ENCODE data around the gene ADIPOR2.

ADIPOR2 gene

DNA sequence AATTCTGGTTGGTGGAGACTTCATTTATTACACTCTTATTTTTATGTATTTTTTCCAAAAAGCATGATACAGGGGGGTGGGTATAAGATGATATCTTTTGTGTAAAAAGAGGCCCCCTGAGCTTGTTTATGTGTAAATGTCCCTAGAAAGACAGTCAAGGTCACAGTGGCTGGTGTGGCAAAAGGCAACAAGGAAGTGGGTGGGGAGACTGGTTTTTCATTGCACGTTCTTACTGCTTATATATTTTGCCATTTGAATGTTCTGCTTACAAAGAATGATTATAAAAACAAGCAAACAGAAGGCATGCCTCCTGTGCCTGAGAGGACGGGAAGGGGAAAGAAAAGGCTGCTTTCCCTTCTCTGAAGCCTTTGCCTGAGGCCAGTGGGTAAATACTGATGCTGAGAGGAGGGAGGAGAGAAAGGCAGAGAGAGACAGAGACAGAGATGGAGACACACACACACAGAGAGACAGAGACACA lies 24.1 kb upstream of the ADIPOR2 start:
- H3K36me3 ChIP-seq (ENCODE audit: control insufficient read depth, insufficient read depth, low read length): no peaks in the 10 kb centered on the region
- H3K4me3 ChIP-seq (ENCODE audit: low read depth, low read length): no peak overlapping the region
- peaks cover 4% of the 10 kb centered on the region; the same call in 1 of the 2 replicates for H3K4me1 ChIP-seq (ENCODE audit: control insufficient read depth, insufficient read depth, low read length)
- H3K9me3 ChIP-seq (ENCODE audit: control insufficient read depth, insufficient read depth, low read depth, low read length): no peaks in the 10 kb centered on the region
- H3K27me3 ChIP-seq (ENCODE audit: control insufficient read depth, insufficient read depth, low read length): peaks cover 10% of the 10 kb centered on the region
- H3K27ac ChIP-seq (ENCODE audit: low read depth, low read length): no peak overlapping the region
- no peak overlapping the region for H3K9ac ChIP-seq (ENCODE audit: low read length)

DNA sequence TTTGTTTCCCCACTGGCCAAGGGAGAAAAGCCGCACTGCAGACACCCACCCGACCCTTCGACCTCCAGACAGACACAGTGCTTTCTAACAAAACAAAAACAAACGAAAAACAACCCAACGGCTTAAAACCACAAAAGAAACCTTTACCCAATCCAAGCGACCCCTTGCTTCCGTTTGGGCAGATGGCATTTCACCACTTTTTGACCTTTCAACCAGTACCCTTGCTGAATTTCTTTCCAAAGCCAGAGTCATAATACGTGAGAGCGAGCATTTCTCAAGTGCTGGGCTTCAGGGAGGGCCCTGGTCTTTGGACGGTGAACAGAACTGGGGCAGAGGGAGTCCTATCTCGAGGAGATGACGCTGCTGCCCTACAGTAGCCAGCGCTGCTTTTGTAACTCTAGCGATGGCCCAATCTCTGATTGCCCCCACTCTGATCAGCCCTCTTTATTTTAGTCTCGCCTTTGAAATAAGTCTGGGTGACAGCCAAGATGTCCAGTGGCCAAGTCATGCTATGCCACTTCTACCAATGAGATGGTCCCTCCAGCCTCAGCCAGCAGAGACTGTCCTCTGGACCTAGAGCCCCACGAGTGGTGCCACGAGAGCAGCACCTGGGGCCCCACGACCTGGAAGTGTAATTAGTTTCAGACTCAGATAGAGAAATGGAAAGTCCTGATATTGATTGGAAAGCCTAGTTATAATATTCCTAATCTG lies 21.9 kb upstream of the ADIPOR2 start:
- Histone ChIP-seq H3K9me3 (ENCODE audit: control insufficient read depth, insufficient read depth, low read depth, low read length) (no peaks in the 10 kb centered on the region), H3K36me3 (ENCODE audit: control insufficient read depth, insufficient read depth, low read length) (no peaks in the 10 kb centered on the region), H3K4me3 (ENCODE audit: low read depth, low read length) (no peak overlapping the region), H3K27me3 (ENCODE audit: control insufficient read depth, insufficient read depth, low read length) (peaks cover under 1% of the 10 kb centered on the region; the same call in 1 of the 2 replicates), H3K9ac (ENCODE audit: low read length) (no peak overlapping the region), H3K27ac (ENCODE audit: low read depth, low read length) (no peak overlapping the region), H3K4me1 (ENCODE audit: control insufficient read depth, insufficient read depth, low read length) (peaks cover 4% of the 10 kb centered on the region; the same call in 1 of the 2 replicates)

DNA sequence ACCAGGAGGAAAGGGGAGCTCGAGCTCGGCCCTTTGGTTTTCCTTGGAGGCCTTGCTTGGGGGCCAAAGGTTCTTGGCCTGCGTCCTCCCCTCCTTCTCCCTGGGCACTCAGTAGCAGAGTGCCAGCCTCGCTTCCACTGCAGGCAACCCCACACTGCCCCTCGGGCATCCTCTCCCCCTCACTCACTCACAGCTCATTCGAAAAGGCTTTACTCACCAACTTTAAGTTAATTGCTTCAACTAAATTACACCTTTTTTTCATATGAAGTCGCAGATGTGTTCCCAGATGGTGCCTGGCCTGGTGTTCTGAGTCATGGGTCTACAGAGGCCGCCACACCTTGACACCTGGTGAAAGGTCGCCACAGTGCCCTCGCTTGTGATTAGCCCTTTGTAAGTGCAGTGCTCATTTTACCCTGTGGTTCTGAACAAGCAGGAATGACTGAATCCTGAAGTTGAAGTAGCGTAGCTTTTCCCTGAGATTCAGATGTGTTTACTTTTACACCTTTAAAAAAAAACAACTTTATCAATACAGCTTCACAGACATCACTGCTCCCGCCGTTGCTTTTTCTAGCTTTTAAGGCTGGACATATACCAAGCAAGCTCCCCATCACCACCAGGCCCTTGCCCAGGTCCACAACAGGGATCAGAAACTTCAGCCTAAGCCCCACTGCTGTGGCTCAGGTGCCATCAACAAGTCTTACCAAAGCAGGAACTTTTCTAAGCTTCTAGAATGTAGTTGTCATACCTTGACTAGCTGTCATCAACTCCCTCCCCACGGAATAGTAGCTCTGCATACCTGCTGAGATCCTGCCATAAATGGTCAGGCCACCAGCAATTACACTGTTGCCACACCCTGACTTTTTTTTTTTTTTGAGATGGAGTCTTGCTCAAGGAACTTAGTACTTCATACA lies 20.3 kb upstream of the ADIPOR2 start:
- H3K4me1 ChIP-seq (ENCODE audit: control insufficient read depth, insufficient read depth, low read length): peaks cover 4% of the 10 kb centered on the region; the same call in 1 of the 2 replicates
- H3K9ac ChIP-seq (ENCODE audit: low read length): no peak overlapping the region
- H3K4me3 ChIP-seq (ENCODE audit: low read depth, low read length): no peak overlapping the region
- no peak overlapping the region for H3K27ac ChIP-seq (ENCODE audit: low read depth, low read length)
- H3K27me3 ChIP-seq (ENCODE audit: control insufficient read depth, insufficient read depth, low read length): no peaks in the 10 kb centered on the region
- no peaks in the 10 kb centered on the region for H3K36me3 ChIP-seq (ENCODE audit: control insufficient read depth, insufficient read depth, low read length)
- H3K9me3 ChIP-seq (ENCODE audit: control insufficient read depth, insufficient read depth, low read depth, low read length): no peaks in the 10 kb centered on the region

DNA sequence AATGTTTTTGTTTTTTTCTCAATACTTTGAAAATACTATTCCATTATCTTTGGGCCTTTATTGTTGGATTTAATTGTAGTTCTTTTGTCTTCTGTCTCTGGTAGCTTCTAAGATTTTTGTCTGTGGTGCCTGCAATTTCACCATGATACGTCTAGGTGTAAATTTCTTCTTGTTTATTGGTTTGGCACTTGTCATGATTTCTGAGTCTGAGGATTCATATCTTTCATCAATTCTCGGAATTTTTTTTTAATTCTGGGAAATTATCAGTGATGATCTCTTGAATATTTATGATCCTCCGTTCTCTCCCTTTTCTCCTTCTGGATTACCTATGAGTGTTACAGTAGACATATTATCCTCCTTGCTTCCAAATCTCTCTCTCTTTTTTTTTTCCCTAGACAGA lies 14.8 kb upstream of the ADIPOR2 start:
- Histone ChIP-seq H3K9me3 (ENCODE audit: control insufficient read depth, insufficient read depth, low read depth, low read length) (peaks cover 3% of the 10 kb centered on the region; the same call in 1 of the 2 replicates), H3K4me3 (ENCODE audit: low read depth, low read length) (no peak overlapping the region), H3K4me1 (ENCODE audit: control insufficient read depth, insufficient read depth, low read length) (0 out of 2 replicates have a peak, but pooled peaks cover 4% of the 10 kb centered on the region), H3K27me3 (ENCODE audit: control insufficient read depth, insufficient read depth, low read length) (no peaks in the 10 kb centered on the region), H3K9ac (ENCODE audit: low read length) (no peak overlapping the region), H3K27ac (ENCODE audit: low read depth, low read length) (no peak overlapping the region), H3K36me3 (ENCODE audit: control insufficient read depth, insufficient read depth, low read length) (no peaks in the 10 kb centered on the region)

DNA sequence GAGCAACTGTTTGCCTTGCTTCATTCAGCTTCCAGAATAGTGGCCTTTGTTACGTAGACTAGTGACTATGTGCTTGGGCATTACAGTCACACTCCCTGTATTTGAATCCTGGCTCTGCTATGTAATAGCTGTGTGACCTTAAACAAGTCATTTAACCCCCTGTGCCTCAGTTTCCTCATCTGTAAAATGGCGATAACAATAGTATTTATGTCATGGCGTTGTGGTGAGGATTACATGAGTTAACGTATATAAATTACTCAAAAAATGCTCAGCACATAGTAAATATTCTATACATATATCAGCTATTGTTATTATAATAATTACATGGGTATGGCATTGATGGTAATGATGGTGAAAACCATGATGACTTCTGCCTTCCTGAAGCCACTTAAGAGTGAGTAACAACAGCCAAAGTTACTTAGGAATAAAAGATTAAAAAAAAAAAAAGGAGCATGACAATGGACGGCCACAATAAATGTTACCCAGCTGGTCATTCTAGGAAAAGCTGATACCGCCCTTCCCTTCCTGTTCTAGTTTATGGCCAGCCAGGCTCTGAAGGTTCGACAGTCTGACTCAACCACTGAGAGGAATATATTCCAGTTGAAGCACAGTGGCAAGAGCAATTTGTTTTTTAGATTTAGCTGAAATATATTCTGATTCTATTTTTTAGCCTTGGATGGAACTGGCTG lies 9.9 kb upstream of the ADIPOR2 start:
- Histone ChIP-seq H3K9ac (ENCODE audit: low read length) (no peak overlapping the region), H3K36me3 (ENCODE audit: control insufficient read depth, insufficient read depth, low read length) (no peaks in the 10 kb centered on the region), H3K4me1 (ENCODE audit: control insufficient read depth, insufficient read depth, low read length) (peaks cover 9% of the 10 kb centered on the region; the same call in 1 of the 2 replicates), H3K27ac (ENCODE audit: low read depth, low read length) (no peak overlapping the region), H3K27me3 (ENCODE audit: control insufficient read depth, insufficient read depth, low read length) (no peaks in the 10 kb centered on the region), H3K9me3 (ENCODE audit: control insufficient read depth, insufficient read depth, low read depth, low read length) (peaks cover 3% of the 10 kb centered on the region; the same call in 1 of the 2 replicates), H3K4me3 (ENCODE audit: low read depth, low read length) (no peak overlapping the region)

DNA sequence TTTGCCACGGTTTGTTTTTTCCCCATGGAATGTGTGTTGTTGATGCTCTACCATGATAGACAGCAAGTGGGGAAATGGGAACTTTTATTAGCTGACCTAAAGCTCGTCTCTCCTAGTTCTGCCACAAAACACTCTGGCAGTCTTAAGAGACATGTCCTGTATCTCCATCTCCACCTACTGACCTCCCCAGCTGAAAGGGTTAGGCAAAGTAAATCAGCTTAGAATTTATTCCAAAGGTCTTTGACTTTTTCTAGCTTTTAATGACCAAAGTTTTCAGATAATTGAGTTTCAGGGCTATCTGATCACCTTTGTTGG lies 9.4 kb upstream of the ADIPOR2 start:
- Histone ChIP-seq H3K27ac (ENCODE audit: low read depth, low read length) (no peak overlapping the region), H3K4me3 (ENCODE audit: low read depth, low read length) (no peak overlapping the region), H3K9me3 (ENCODE audit: control insufficient read depth, insufficient read depth, low read depth, low read length) (no peaks in the 10 kb centered on the region), H3K36me3 (ENCODE audit: control insufficient read depth, insufficient read depth, low read length) (no peaks in the 10 kb centered on the region), H3K4me1 (ENCODE audit: control insufficient read depth, insufficient read depth, low read length) (peaks cover 9% of the 10 kb centered on the region; the same call in 1 of the 2 replicates), H3K27me3 (ENCODE audit: control insufficient read depth, insufficient read depth, low read length) (no peaks in the 10 kb centered on the region), H3K9ac (ENCODE audit: low read length) (no peak overlapping the region)

DNA sequence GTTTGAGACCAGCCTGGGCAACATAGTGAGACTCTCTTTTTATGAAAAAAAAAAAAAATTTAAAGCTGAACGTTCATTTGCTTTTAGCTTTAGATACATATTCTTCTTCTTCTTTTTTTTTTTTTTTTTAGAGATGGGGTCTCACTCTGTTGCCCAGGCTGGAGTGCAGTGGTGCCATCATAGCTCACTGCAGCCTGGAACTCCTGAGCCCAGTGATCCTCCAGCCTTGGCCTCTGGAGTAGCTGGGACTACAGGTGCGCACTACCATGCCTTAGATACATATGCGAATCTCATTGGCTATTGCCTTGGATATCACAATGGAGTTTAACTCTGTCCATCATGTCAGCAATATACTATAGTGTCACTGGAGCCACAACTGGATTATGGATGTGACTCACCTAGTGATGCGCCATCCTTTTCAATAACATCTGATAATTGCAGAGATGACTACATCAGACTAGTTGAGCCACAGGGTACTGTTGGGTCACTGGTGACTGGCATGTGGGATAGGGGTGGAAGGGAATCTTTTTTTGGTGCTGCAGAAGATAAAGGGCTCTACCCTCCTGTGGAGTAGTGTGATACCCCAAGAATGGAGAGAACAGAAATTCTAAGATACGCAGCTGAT lies 2.7 kb upstream of the ADIPOR2 start:
- no peaks in the 10 kb centered on the region for H3K27me3 ChIP-seq (ENCODE audit: control insufficient read depth, insufficient read depth, low read length)
- no peak overlapping the region for H3K27ac ChIP-seq (ENCODE audit: low read depth, low read length)
- H3K9ac ChIP-seq (ENCODE audit: low read length): no peak overlapping the region
- H3K36me3 ChIP-seq (ENCODE audit: control insufficient read depth, insufficient read depth, low read length): no peaks in the 10 kb centered on the region
- no peaks in the 10 kb centered on the region for H3K9me3 ChIP-seq (ENCODE audit: control insufficient read depth, insufficient read depth, low read depth, low read length)
- peaks cover 6% of the 10 kb centered on the region for H3K4me1 ChIP-seq (ENCODE audit: control insufficient read depth, insufficient read depth, low read length)
- no peak overlapping the region for H3K4me3 ChIP-seq (ENCODE audit: low read depth, low read length)

DNA sequence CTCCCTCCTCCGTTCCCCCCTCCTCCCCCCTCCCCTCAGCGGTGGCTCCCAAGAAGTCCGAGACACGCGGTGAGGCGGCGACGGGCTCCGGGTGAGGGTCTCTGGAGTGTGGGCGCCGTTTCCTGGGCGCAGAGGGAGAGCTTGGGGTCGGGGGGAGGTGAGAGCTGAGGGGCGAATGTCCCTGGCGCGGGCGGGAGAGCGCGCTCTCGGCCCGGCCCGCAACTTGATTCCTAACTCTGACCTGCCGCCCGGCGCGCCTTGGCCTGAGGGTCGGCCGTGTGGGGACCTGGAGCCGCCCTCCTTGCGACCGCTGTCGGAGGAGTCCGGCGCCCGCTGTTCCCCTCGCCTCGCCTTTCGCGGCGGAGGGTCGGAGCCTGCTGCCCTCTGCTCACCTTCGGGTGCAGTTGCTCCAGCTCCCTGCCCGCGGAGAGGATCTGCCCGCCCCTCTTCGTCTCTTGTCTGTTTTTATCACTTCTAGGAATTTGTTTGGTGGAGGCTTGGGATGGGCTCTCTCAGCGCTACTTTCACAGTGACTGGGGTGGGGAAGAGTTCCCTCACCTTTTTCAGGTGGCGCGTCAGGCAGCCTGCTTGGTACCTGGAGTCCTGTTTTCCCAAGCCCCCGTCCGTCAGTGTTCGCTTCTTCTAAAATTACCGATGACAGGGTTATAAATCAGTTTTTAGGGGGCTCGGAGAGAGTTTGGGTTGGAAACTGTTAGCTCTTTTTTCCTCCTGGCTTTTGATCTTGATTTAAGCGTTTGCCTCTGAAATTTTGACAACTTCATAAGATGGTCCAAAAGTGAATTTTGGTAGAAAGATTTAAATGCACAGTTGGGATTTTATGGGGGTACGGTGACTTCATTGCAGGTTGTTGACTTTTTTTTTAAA lies 495 bp downstream of the ADIPOR2 start:
- peak overlapping the region; percentile 93 for H3K27ac ChIP-seq (ENCODE audit: low read depth, low read length)

DNA sequence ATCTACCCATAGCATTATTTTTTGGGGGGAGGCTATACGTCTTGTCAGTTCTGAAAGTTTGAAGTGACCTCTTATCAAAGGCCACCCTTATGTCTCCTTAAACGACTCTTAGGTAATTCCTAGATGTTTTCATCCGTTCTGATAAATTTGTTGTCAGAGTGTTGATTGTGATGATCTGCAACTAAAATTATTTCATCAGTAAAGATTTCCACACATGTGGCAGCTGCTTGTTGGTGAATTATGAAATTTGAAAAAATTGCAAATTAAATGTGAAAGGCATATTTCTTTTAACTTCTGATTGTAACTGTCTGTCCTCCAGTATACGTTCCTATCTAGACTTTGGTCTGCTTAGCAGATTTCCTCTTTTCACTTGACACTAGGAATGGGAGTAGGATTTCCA lies 1.4 kb downstream of the ADIPOR2 start:
- H3K4me3 ChIP-seq (ENCODE audit: low read depth, low read length): peak overlapping the region; percentile 93
- no peak overlapping the region for H3K9ac ChIP-seq (ENCODE audit: low read length)

More for the DNA sequence above, 495 bp downstream of the ADIPOR2 start:
- peak overlapping the region; percentile 88 for H3K9ac ChIP-seq (ENCODE audit: low read length)
- no peaks in the 10 kb centered on the region for H3K9me3 ChIP-seq (ENCODE audit: control insufficient read depth, insufficient read depth, low read depth, low read length)
- peak overlapping the region; percentile 93 for H3K4me3 ChIP-seq (ENCODE audit: low read depth, low read length)
- peaks cover 6% of the 10 kb centered on the region for H3K4me1 ChIP-seq (ENCODE audit: control insufficient read depth, insufficient read depth, low read length)
- H3K36me3 ChIP-seq (ENCODE audit: control insufficient read depth, insufficient read depth, low read length): 0 out of 2 replicates have a peak, but pooled peaks cover 3% of the 10 kb centered on the region
- H3K27me3 ChIP-seq (ENCODE audit: control insufficient read depth, insufficient read depth, low read length): no peaks in the 10 kb centered on the region

More for the DNA sequence above, 1.4 kb downstream of the ADIPOR2 start:
- Histone ChIP-seq H3K27ac (ENCODE audit: low read depth, low read length) (no peak overlapping the region), H3K27me3 (ENCODE audit: control insufficient read depth, insufficient read depth, low read length) (no peaks in the 10 kb centered on the region), H3K4me1 (ENCODE audit: control insufficient read depth, insufficient read depth, low read length) (peaks cover 6% of the 10 kb centered on the region), H3K9me3 (ENCODE audit: control insufficient read depth, insufficient read depth, low read depth, low read length) (no peaks in the 10 kb centered on the region), H3K36me3 (ENCODE audit: control insufficient read depth, insufficient read depth, low read length) (0 out of 2 replicates have a peak, but pooled peaks cover 3% of the 10 kb centered on the region)

Measured in HUES6 (cell line).